Neuron (in vitro differentiated cells): ENCODE data around the gene ADGRL1.
"Not testable (repeated sequence)": the region's sequence is repeated elsewhere in the genome, so short reads cannot be mapped to it uniquely, and the experiment has no call there.

ENCODE experiments used
- H2AFZ ChIP-seq: one replicate; pipeline ENCODE4 v1.6.1; 2013; ENCODE audit warnings: low read depth, mild to moderate bottlenecking, inconsistent platforms, low read length, moderate library complexity
- H3K27me3 ChIP-seq: one replicate; pipeline ENCODE4 v1.6.1; 2013; ENCODE audit warnings: low read length; ENCODE audit not compliant: insufficient read depth
- H3K36me3 ChIP-seq: one replicate; pipeline ENCODE4 v1.6.1; 2013; ENCODE audit warnings: low read length; ENCODE audit not compliant: insufficient read depth
- H3K4me1 ChIP-seq: one replicate; pipeline ENCODE4 v1.6.1; 2013; ENCODE audit warnings: low read length; ENCODE audit not compliant: insufficient read depth
- H3K4me3 ChIP-seq: 2 replicates; pipeline ENCODE4 v1.5.1; 2013; ENCODE audit warnings: mild to moderate bottlenecking, low read length, moderate library complexity
- H3K9me3 ChIP-seq: one replicate; pipeline ENCODE4 v1.6.1; 2013; ENCODE audit warnings: low read length

Gene ADGRL1

DNA sequence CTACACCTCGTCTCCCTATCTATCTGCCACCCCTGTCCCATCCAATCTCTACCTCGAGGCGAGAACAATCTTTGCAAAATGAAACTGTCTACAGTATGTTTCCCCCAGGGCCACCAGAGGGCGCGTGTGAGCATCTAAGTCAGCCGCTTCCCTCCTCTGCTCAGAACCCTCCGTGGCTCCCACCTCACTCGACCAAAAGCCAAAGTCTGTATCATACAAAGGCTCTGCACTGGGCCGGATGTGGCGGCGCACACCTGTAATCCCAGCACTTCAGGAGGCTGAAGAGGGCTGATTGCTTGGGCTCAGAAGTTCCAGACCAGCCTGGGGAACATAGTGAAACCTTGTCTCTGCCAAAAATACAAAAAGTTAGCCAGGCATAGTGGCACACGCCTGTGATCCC, 9.9 kb downstream of the ADGRL1 start:
- H3K36me3 ChIP-seq, H3K4me3 ChIP-seq, H3K9me3 ChIP-seq, H2AFZ ChIP-seq, H3K4me1 ChIP-seq, H3K27me3 ChIP-seq: not testable (repeated sequence)

DNA sequence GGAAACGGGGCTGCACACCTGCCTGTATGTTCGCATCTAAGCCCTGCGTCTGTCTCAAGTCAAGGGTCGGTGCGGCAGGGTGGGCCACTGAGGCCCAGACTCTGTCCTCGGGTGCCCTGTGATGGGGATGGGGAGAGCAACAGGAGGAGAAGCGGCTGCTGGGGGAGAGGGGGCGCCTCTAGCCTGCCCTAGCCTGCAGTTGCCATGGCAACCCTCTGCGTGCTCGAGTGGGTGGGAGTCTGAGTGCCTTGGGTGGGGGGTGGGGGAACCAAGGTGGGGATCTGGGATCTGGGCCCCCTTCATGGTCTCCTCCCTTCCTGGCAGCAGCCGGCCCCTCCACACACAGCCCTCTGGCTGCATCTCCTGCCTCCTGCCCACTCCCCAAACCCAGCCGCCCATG, 10.8 kb downstream of the ADGRL1 start:
- H3K36me3 ChIP-seq, H3K9me3 ChIP-seq, H3K4me3 ChIP-seq, H3K4me1 ChIP-seq, H2AFZ ChIP-seq, H3K27me3 ChIP-seq: not testable (repeated sequence)

DNA sequence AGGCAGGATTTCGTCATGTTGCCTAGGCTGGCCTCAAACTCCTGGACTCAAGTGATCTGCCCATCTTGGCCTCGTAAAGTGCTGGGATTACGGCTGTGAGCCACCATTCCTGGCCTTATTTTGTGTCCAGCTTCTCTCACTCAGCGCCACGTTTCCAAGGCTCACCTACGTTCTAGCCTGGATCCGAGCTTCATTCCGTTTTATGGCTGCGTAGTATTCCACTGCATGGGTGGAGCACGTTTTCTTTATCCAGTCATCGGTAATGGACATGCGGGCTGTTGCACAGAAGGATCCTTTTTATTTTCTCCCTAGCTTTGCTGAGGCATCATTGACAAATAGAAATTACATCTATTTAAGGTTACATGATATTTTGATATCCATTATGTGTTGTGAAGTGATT, 16.6 kb downstream of the ADGRL1 start:
- H3K27me3 ChIP-seq: no peaks in the 10 kb centered on the region
- no peak overlapping the region for H2AFZ ChIP-seq
- no peaks in the 10 kb centered on the region for H3K9me3 ChIP-seq
- H3K4me3 ChIP-seq: no peak overlapping the region
- no peaks in the 10 kb centered on the region for H3K36me3 ChIP-seq
- H3K4me1 ChIP-seq: no peaks in the 10 kb centered on the region

DNA sequence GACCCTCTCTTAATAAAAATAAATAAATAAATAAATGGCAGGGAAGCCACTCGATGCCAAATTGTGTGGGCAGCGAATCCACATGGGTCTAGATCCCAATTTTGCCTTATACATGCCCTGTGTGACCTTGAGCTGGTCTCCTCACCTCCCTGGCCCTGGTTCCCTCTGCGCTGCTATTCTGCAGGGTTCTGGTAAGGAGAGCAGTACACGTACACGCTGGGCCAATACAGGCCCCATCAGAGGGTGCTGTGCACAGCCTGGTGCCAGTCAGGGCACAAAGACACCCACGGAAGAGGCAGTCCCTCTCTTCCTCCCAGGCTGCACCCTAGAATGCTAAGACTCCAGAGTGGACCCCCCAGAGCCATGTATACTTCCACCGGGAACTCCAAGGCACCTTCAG, 17.9 kb downstream of the ADGRL1 start:
- H3K4me1 ChIP-seq, H3K36me3 ChIP-seq, H2AFZ ChIP-seq, H3K9me3 ChIP-seq, H3K27me3 ChIP-seq, H3K4me3 ChIP-seq: not testable (repeated sequence)

DNA sequence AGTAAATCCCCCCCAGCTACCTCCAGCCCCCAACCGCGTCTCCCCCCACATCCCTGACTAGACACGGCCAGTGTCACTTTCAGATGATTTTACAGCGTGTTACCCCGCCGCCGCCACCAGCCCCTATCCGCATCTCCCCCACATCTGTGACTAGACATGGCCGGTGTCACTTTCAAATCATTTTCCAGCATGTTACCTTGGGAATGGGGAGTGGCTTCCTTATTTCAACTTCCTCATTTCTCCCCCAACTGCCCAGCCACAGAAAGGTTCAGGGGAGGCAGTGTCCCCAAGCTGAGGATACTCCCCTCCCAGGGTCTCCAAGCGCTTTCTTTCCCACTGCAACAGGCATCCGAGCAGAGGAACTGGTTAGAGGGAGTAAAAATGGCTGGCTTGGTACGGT, 18.4 kb downstream of the ADGRL1 start:
- no peaks in the 10 kb centered on the region for H3K4me1 ChIP-seq
- no peak overlapping the region for H3K4me3 ChIP-seq
- H2AFZ ChIP-seq: no peak overlapping the region
- no peaks in the 10 kb centered on the region for H3K36me3 ChIP-seq
- no peaks in the 10 kb centered on the region for H3K27me3 ChIP-seq
- H3K9me3 ChIP-seq: no peaks in the 10 kb centered on the region

DNA sequence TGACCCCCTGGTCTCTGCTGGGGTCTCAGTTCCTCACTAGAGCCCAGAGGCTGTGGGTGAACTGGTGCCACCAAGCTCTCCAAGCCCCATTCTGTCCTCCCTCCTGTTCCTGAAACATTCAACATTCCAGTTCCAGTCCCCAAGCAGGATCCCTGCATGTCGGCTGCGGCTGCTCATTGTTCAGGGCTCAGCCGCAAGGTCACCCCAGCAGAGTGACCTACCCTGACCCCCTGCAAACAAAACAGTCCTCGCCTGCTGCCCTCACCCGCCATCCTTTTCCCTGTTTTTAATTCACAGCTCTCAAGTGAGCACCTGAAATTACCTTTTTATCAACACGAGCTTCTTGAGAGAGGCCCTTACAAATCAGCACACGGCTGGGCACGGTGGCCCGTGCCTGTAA, 19.3 kb downstream of the ADGRL1 start:
- H2AFZ ChIP-seq, H3K36me3 ChIP-seq: not testable (repeated sequence)

DNA sequence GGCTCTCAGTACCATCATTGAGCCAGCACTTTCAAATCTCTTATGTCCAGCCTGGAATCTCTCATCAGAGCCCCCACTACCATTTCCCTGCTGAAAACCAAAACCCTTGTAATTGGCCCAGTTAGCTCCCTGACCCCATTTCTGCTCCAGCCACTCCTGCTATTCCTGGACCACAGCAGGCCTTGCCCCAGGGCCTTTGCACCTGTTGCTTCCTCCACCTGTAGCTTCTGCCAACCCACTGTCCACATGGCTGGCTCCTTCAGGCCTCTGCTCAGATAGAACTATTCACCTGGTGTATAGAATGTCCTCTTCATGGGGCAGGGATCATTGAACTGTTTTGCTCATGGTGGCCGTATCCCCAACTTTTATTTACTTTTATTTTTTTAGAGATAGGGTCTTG, 20.3 kb downstream of the ADGRL1 start:
- H2AFZ ChIP-seq, H3K4me3 ChIP-seq, H3K27me3 ChIP-seq, H3K36me3 ChIP-seq, H3K4me1 ChIP-seq, H3K9me3 ChIP-seq: not testable (repeated sequence)

More for the DNA sequence above, 19.3 kb downstream of the ADGRL1 start:
- H3K9me3 ChIP-seq, H3K27me3 ChIP-seq, H3K4me1 ChIP-seq, H3K4me3 ChIP-seq: not testable (repeated sequence)

DNA sequence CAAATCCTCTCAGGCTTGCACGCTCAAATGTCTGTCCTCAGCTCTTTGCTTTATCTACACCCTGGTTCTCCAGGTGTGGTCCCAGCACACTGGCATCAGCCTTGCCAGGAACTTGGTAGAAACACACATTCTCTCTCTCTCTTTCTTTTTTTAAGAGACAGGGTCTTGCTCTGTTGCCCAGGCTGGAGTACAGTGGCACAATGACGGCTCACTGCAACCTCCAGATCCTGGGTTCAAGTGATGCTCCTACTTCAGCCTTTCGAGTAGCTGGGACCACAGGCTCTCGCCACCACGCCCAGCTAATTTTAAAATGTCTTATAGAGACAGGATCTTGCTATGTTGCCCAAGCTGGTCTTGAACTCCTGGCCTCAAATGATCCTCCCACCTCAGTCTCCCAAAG, 20.8 kb downstream of the ADGRL1 start:
- H3K4me3 ChIP-seq: no peak overlapping the region
- H3K27me3 ChIP-seq: no peaks in the 10 kb centered on the region
- no peak overlapping the region for H2AFZ ChIP-seq
- H3K4me1 ChIP-seq: no peaks in the 10 kb centered on the region
- no peaks in the 10 kb centered on the region for H3K9me3 ChIP-seq
- H3K36me3 ChIP-seq: no peaks in the 10 kb centered on the region

DNA sequence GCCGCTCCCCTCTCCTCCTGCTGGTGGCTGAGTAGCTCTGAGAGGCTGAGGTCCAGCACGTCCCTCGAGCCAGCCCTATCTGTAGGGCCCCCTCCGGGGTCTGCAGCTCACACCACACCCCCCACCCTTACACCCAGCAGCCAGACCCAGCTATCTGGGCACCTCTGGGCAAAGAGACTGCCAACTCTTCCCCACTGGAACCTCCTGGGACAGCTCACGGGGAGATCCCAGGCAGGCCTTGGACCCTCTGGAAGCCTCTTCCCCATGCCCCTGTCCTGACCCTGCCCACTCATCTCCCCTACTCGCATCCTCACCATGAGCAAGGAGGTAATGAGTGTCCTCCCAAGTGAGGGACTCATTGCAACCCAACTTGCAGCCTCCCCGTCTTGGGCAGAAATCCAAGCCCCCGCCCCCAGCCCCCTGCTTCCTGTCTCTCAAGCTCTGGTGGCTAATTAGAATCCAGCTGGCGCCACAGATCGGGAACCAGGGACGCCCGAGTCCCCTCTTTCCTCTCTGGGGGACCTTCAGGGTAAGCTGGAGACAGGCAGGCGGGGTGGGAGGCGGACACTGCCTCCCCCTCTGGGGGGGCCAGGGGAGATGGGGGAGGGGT, 22.1 kb downstream of the ADGRL1 start:
- Histone ChIP-seq H3K4me1 (no peaks in the 10 kb centered on the region), H3K4me3 (no peak overlapping the region), H3K36me3 (no peaks in the 10 kb centered on the region), H3K27me3 (no peaks in the 10 kb centered on the region), H2AFZ (no peak overlapping the region), H3K9me3 (no peaks in the 10 kb centered on the region)

DNA sequence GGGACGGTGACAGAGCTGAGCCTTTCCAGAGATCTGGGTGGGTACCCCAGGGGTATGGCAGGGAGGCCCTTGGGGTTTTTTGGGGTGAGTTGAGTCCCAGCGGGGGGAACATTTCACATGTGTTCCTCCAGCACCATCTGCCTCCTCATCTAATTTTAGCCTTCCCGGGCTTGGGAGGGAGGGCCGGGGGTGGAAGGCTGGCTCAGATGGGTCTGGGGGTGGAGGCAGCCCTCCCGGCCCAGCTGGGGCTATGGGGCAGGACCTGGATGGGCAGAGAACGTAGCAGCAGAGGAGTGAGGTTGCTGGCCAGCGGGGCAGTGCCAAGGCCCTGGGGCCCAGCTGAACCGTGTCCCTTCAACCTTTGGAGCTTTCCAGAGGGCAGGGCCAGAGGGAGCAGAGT, 23.5 kb downstream of the ADGRL1 start:
- no peaks in the 10 kb centered on the region for H3K4me1 ChIP-seq
- no peak overlapping the region for H3K4me3 ChIP-seq
- H3K9me3 ChIP-seq: no peaks in the 10 kb centered on the region
- no peak overlapping the region for H2AFZ ChIP-seq
- no peaks in the 10 kb centered on the region for H3K36me3 ChIP-seq
- no peaks in the 10 kb centered on the region for H3K27me3 ChIP-seq

DNA sequence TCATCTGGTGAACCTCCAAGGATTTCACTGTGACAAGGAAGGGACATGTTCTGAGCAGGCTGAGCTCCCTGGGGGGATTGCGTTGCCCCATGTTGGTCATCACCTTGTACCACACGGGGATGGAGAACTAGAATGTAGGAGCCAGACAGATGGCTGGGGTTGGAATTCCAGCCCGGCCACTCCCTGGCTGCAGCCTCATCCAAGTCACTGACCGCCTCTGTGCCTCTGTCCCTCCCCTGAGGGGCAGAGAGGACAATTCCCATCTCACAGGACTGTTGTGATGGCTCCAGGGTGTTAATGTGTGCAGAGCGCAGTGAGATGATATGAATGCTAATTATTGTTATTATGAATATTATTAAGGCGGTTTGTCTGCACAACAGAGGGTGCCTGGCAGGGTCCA, 24.1 kb downstream of the ADGRL1 start:
- H2AFZ ChIP-seq: no peak overlapping the region

DNA sequence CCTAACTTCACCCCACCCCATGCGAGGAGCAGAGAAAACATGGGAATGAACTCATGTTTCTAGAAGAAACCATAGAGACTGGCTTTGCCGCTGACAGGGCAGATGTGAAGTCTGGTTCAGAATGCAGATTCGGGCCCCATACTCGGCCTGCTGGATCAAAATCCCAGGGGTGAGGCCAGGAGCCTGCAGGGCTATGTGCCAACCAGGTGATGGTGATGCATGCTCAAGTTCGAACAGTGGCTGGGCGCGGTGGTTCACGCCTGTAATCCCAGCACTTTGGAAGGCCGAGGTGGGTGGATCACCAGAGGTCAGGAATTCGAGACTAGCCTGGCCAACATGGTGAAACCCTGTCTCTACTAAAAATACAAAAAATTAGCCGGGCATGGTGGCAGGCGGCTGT, 24.8 kb downstream of the ADGRL1 start:
- H3K36me3 ChIP-seq, H3K9me3 ChIP-seq, H3K27me3 ChIP-seq, H2AFZ ChIP-seq, H3K4me1 ChIP-seq, H3K4me3 ChIP-seq: not testable (repeated sequence)

More for the DNA sequence above, 24.1 kb downstream of the ADGRL1 start:
- Histone ChIP-seq H3K36me3 (peaks cover 3% of the 10 kb centered on the region), H3K27me3 (no peaks in the 10 kb centered on the region), H3K9me3 (no peaks in the 10 kb centered on the region), H3K4me3 (no peak overlapping the region), H3K4me1 (no peaks in the 10 kb centered on the region)

DNA sequence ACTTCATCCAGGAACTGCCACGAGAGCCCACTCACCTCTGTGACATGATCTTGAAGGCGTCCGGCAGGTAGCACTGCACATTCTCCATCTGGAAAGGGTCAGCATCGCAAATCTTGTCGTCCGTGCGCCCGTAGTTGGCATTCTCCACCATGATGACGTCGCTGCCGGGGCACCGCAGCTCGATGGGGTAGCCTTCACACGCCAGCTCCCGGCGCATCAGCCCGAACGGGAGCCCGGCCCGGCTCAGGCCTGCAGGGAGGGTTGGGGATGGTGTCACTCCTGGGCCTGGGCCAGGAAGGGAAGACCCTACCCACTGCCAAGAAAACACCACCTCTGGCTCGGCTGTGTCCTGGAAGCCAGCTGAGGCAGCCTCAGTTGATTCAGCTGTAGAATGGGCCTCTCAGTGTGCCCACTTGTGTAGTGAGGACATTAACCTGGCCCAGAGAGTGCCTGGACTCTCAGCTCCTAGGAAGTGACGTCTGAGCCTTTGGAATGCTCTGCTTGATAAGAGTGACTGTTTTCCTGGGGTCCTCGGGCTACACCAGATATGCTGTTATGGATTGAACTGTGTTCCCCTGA, 28.4 kb downstream of the ADGRL1 start:
- H2AFZ ChIP-seq: no peak overlapping the region
- no peaks in the 10 kb centered on the region for H3K9me3 ChIP-seq
- H3K4me1 ChIP-seq: no peaks in the 10 kb centered on the region
- H3K27me3 ChIP-seq: no peaks in the 10 kb centered on the region
- H3K4me3 ChIP-seq: no peak overlapping the region
- peaks cover 4% of the 10 kb centered on the region for H3K36me3 ChIP-seq

DNA sequence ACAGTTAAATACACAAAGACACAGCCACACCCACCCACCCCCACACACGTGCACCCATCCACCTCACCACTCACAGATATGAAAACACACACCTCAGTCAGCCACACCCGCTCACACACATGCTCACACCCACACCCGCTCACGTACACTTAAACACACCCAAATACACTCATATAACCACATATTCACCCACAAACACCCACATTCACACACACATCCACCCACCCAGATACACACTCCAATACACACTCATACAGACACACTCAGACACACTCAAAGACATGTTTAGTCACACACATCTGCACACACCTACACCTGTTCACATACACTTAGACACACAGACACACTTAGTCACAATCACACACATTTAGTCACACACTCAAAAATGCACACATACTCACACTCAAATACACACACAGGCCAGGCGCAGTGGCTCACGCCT, 30.6 kb downstream of the ADGRL1 start:
- H3K27me3 ChIP-seq: no peaks in the 10 kb centered on the region
- peaks cover 13% of the 10 kb centered on the region for H3K36me3 ChIP-seq
- no peaks in the 10 kb centered on the region for H3K4me1 ChIP-seq
- H2AFZ ChIP-seq: no peak overlapping the region
- H3K4me3 ChIP-seq: no peak overlapping the region
- H3K9me3 ChIP-seq: peaks cover 1% of the 10 kb centered on the region
